Measurements from ENCODE around the gene CHKA.

DNA sequence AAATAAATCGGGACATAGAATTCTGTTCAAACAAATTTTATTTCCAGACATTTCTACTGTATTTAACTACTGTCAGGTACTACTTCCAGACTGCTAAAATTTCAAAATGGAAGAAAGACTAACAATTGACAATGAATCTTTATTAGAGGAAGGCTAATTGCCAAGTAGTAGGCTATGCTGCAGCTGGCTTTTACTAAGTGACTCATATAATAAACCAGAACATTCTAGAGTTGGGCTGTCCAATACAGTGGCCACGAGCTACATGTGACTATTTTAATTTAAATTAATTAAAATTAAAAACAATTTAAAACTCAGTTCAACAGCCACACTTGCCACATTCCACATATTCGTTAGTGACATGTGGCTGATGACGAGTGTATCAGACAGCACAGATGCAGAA is 27.6 kb downstream of the CHKA start:
- TF ChIP-seq, protein P1, sequence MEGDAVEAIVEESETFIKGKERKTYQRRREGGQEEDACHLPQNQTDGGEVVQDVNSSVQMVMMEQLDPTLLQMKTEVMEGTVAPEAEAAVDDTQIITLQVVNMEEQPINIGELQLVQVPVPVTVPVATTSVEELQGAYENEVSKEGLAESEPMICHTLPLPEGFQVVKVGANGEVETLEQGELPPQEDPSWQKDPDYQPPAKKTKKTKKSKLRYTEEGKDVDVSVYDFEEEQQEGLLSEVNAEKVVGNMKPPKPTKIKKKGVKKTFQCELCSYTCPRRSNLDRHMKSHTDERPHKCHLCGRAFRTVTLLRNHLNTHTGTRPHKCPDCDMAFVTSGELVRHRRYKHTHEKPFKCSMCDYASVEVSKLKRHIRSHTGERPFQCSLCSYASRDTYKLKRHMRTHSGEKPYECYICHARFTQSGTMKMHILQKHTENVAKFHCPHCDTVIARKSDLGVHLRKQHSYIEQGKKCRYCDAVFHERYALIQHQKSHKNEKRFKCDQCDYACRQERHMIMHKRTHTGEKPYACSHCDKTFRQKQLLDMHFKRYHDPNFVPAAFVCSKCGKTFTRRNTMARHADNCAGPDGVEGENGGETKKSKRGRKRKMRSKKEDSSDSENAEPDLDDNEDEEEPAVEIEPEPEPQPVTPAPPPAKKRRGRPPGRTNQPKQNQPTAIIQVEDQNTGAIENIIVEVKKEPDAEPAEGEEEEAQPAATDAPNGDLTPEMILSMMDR (IDR thresholded peaks at IDR 0.05) = no peak
- no peak for TF ChIP-seq POLR2A (IDR thresholded peaks at IDR 0.05)

Measured in body of pancreas (tissue), 4 donors.